Stimulated activated naive CD4-positive, alpha-beta T cell (primary cell): ENCODE measurements around the gene POPDC2.
"Not testable (repeated sequence)": the region's sequence is repeated elsewhere in the genome, so short reads cannot be mapped to it uniquely, and the experiment has no call there.

Experiments used
- DNase-seq, 6 experiments: peaks; one replicate each; lab custom pipeline; 2025; lab: John Stamatoyannopoulos, UW

POPDC2 gene

GRCh38 chr3:119660474-119661440, at the start of gene POPDC2:
Gene POPDC2, minus strand, starts transcription at chr3:119660589. Its CDS starts 166 bp downstream, at chr3:119660423.
- DNase-seq = no peak

- no peak for DNase-seq
Observed at GRCh38 chr3:119703820-119704531, 43.6 kb upstream of the POPDC2 start.

- peak; percentile 45 to 80 (median 59) for DNase-seq
Observed at GRCh38 chr3:119702530-119703527, 42.4 kb upstream of the POPDC2 start, which contains the start of gene CFAP91. Gene CFAP91, plus strand, starts transcription at chr3:119703022. Its CDS starts 77 bp downstream, at chr3:119703099.

- DNase-seq = no peak
Observed at GRCh38 chr3:119700920-119701734, 40.7 kb upstream of the POPDC2 start.

GRCh38 chr3:119700269-119700919, 40.0 kb upstream of the POPDC2 start:
- DNase-seq = no peak

- DNase-seq = no peak
Observed at GRCh38 chr3:119697394-119697793, 37.0 kb upstream of the POPDC2 start.

- DNase-seq = no peak
Observed at GRCh38 chr3:119695480-119695879, 35.1 kb upstream of the POPDC2 start.

GRCh38 chr3:119690043-119690656, 29.8 kb upstream of the POPDC2 start:
- no peak for DNase-seq

- DNase-seq = no peak
Observed at GRCh38 chr3:119683421-119683820, 23.0 kb upstream of the POPDC2 start.

GRCh38 chr3:119681279-119681678, 20.9 kb upstream of the POPDC2 start:
- no peak for DNase-seq

GRCh38 chr3:119679874-119680273, 19.5 kb upstream of the POPDC2 start:
- DNase-seq = no peak

GRCh38 chr3:119678209-119678608, 17.8 kb upstream of the POPDC2 start:
- not testable (repeated sequence) for DNase-seq

GRCh38 chr3:119677641-119677934, 17.2 kb upstream of the POPDC2 start:
- no peak for DNase-seq

- DNase-seq = peak; percentile 90 to 97 (median 95)
Observed at GRCh38 chr3:119676771-119677640, 16.6 kb upstream of the POPDC2 start, which contains the start of gene COX17. Gene COX17, minus strand, starts transcription at chr3:119677406. Its CDS starts 96 bp downstream, at chr3:119677310.

- DNase-seq = no peak
Observed at GRCh38 chr3:119676020-119676419, 15.6 kb upstream of the POPDC2 start.

GRCh38 chr3:119675188-119675874, 14.9 kb upstream of the POPDC2 start:
- DNase-seq = no peak

- DNase-seq = no peak
Observed at GRCh38 chr3:119673875-119674274, 13.5 kb upstream of the POPDC2 start.

GRCh38 chr3:119672776-119673175, 12.4 kb upstream of the POPDC2 start:
- DNase-seq = no peak
